Naive thymus-derived CD4-positive, alpha-beta T cell (primary cell): ENCODE measurements around the gene ID1. TPM values are rescaled to one million over a fixed set of nuclear protein-coding genes. Genes with fewer than 3 reads are reported as not detected.
A peak's percentile ranks its signal among the peaks of the same experiment; 100 is the strongest.

ENCODE experiments used
- ATAC-seq: fragments of 150-1000 bp; cut with Tn5 transposase; 2 replicates; pipeline ENCODE4 v1.10.0; 2021; ENCODE audit warnings: mild to moderate bottlenecking, moderate library complexity
- CTCF ChIA-PET: fragments of 350-600 bp; sonication (Branson Sonifier 250); formaldehyde crosslinking; loops from one replicate; lab custom pipeline; 2021; ENCODE audit warnings: antibody characterized with exemption; lab: Charles Lee
- POLR2A ChIA-PET: fragments of 350-600 bp; sonication (Branson Sonifier 250); formaldehyde crosslinking; loops from one replicate; lab custom pipeline; 2021; ENCODE audit warnings: antibody characterized with exemption, inconsistent platforms; lab: Charles Lee
- DNase-seq, 9 donors: peaks; one replicate each; pipeline versions ENCODE4 v3.0.0 to v3.0.0-alpha.2; 2020 to 2022; ENCODE audit warnings: mixed read lengths in 1 of 9
- H3K27ac ChIP-seq: one replicate; pipeline ENCODE4 v1.7.0; 2013; ENCODE audit warnings: mild to moderate bottlenecking, low read depth, low read length, moderate library complexity
- H3K27me3 ChIP-seq, 2 donors: one replicate each; pipeline ENCODE4 v1.7.0; 2013; ENCODE audit warnings: low read length in 2 of 2, mild to moderate bottlenecking in 2 of 2, moderate library complexity in 2 of 2; ENCODE audit not compliant: control insufficient read depth in 2 of 2, insufficient read depth in 2 of 2
- H3K36me3 ChIP-seq, 3 experiments: 1 replicate in 2 of 3; 2 replicates in 1 of 3; pipeline ENCODE4 v1.7.0; 2013; ENCODE audit warnings: low read length in 3 of 3, mild to moderate bottlenecking in 3 of 3, moderate library complexity in 1 of 3; ENCODE audit not compliant: insufficient read depth in 3 of 3, control insufficient read depth in 2 of 3
- H3K4me1 ChIP-seq, 2 donors: one replicate each; pipeline ENCODE4 v1.7.0; 2013; ENCODE audit warnings: low read length in 2 of 2, mild to moderate bottlenecking in 2 of 2, moderate library complexity in 1 of 2; ENCODE audit not compliant: control insufficient read depth in 2 of 2, insufficient read depth in 2 of 2
- H3K4me3 ChIP-seq: 2 replicates; pipeline ENCODE4 v1.7.0; 2013; ENCODE audit warnings: mild to moderate bottlenecking, low read length
- H3K9me3 ChIP-seq, 3 experiments: 1 replicate in 2 of 3; 2 replicates in 1 of 3; pipeline ENCODE4 v1.7.0; 2013; ENCODE audit warnings: low read length in 3 of 3; ENCODE audit not compliant: control insufficient read depth in 2 of 3
- H3K27ac Mint-ChIP-seq, 9 donors: one replicate each; pipeline ENCODE4 v1.8.0; 2020 to 2022; ENCODE audit warnings: mixed read lengths in 9 of 9, mild to moderate bottlenecking in 8 of 9, moderate library complexity in 5 of 9, inconsistent platforms in 2 of 9
- H3K27me3 Mint-ChIP-seq, 5 donors: one replicate each; pipeline ENCODE4 v1.8.0; 2021 to 2022; ENCODE audit warnings: mixed read lengths in 5 of 5, mild to moderate bottlenecking in 1 of 5
- H3K36me3 Mint-ChIP-seq, 5 donors: one replicate each; pipeline ENCODE4 v1.8.0; 2020 to 2022; ENCODE audit warnings: mixed read lengths in 5 of 5, mild to moderate bottlenecking in 3 of 5, inconsistent platforms in 1 of 5
- H3K4me1 Mint-ChIP-seq, 7 donors: one replicate each; pipeline ENCODE4 v1.8.0; 2020 to 2022; ENCODE audit warnings: mixed read lengths in 7 of 7, mild to moderate bottlenecking in 3 of 7, inconsistent platforms in 1 of 7
- H3K4me3 Mint-ChIP-seq, 10 donors: one replicate each; pipeline ENCODE4 v1.8.0; 2020 to 2022; ENCODE audit warnings: mild to moderate bottlenecking in 10 of 10, mixed read lengths in 10 of 10, moderate library complexity in 6 of 10, inconsistent platforms in 2 of 10
- H3K9me3 Mint-ChIP-seq, 11 donors: one replicate each; pipeline ENCODE4 v1.8.0; 2020 to 2022; ENCODE audit warnings: mixed read lengths in 11 of 11, mild to moderate bottlenecking in 4 of 11, inconsistent platforms in 1 of 11, moderate library complexity in 1 of 11
- intact Hi-C, 2 donors: fragments of 100-400 bp; cut with micrococcal nuclease; formaldehyde crosslinking; loops; one replicate each; pipeline ENCODE4 v1.15.1; 2023
- polyA plus RNA-seq, 2 donors: library from polyadenylated mRNA; unstranded; fragments of 300-500 nt; fragmentation: Illumina TruSeq; gene quantifications; one replicate each; pipeline ENCODE4 v1.2.3, GENCODE V29; 2021
- total RNA-seq, 6 experiments: library from RNA in 5 of 6; stranded (reverse) in 5 of 6; gene quantifications; 1 replicate in 5 of 6; 2 replicates in 1 of 6; pipeline ENCODE4 v1.2.3 and lab custom pipeline; 2021 to 2026

ID1 gene
- total and polyA plus RNA-seq, 7 experiments from 2014 or later, result 0.41 to 16.9 (median 0.62) TPM; not detected in 2

GRCh38 chr20:31568773-31569162 is 36.3 kb upstream of the ID1 start:
- Histone ChIP-seq H3K27me3 (no peaks in the 10 kb centered on the region), H3K27ac (no peak overlapping the region), H3K36me3 (peaks cover 0 to 48% (median 7%) of the 10 kb centered on the region in 3 experiments), H3K9me3 (no peaks in the 10 kb centered on the region), H3K4me3 (no peak overlapping the region), H3K4me1 (peaks cover 9% of the 10 kb centered on the region in 2 donors)
- POLR2A ChIA-PET, result interaction anchor here (0.7 to 2.1 kb wide), 4 partner anchors 21 to 155 kb away, joined by 3 to 12 read pairs (median 4); partner anchors contain the start of gene HM13
- ATAC-seq (no peak), DNase-seq (no peak)
- peaks cover 12 to 24% (median 18%) of the 10 kb centered on the region in 7 donors for H3K4me1 Mint-ChIP-seq
- no peak overlapping the region for H3K4me3 Mint-ChIP-seq
- CTCF ChIA-PET, result interaction anchor here (0.5 to 25.3 kb wide), 8 partner anchors 9 to 178 kb away, joined by 3 to 568 read pairs (median 4); partner anchors contain the start of genes HM13 and ID1
- peaks cover 0 to 10% (median 6%) of the 10 kb centered on the region in 5 donors for H3K36me3 Mint-ChIP-seq
- intact Hi-C loops, result loop anchor here (1.0 kb wide), 4 partner anchors 8 to 54 kb away; partner anchors contain the start of gene HM13 (in 1 of the 2)
- H3K27ac Mint-ChIP-seq, result no peak overlapping the region
- H3K27me3 Mint-ChIP-seq, result no peaks in the 10 kb centered on the region
- H3K9me3 Mint-ChIP-seq, result no peaks in the 10 kb centered on the region

- Mint-ChIP-seq H3K4me3 (no peak overlapping the region), H3K27ac (peak overlapping the region in 7 of 9 donors; percentile 6 to 81 (median 45)), H3K27me3 (no peaks in the 10 kb centered on the region), H3K4me1 (peaks cover 16 to 28% (median 21%) of the 10 kb centered on the region in 7 donors), H3K9me3 (no peaks in the 10 kb centered on the region), H3K36me3 (peaks cover 0 to 10% (median 2%) of the 10 kb centered on the region in 5 donors)
- peak; percentile 22 to 68 (median 54) for DNase-seq
- Histone ChIP-seq H3K27me3 (no peaks in the 10 kb centered on the region), H3K27ac (peak overlapping the region; percentile 23), H3K9me3 (no peaks in the 10 kb centered on the region), H3K4me1 (peaks cover 9% of the 10 kb centered on the region in 2 donors), H3K36me3 (peaks cover 0 to 43% (median 2%) of the 10 kb centered on the region in 3 experiments), H3K4me3 (no peak overlapping the region)
- ATAC-seq, result peak; percentile 37
- intact Hi-C loops, result loop anchor here (1.0 to 5.0 kb wide), 5 partner anchors 9 to 173 kb away; partner anchors contain the start of gene HM13 (in 1 of the 2)
- POLR2A ChIA-PET, result interaction anchor here (0.7 to 2.0 kb wide), 5 partner anchors 22 to 154 kb away, joined by 3 to 11 read pairs (median 4); partner anchors contain the start of genes HM13 and ID1
- CTCF ChIA-PET, result interaction anchor here (0.5 to 25.3 kb wide), 8 partner anchors 9 to 178 kb away, joined by 3 to 568 read pairs (median 4); partner anchors contain the start of genes HM13 and ID1
These were observed 35.7 kb upstream of the ID1 start for GRCh38 chr20:31569163-31570020.

GRCh38 chr20:31570021-31570463 is 35.0 kb upstream of the ID1 start:
- Mint-ChIP-seq H3K36me3 (peaks cover 0 to 10% (median 0%) of the 10 kb centered on the region in 5 donors), H3K4me3 (no peak overlapping the region), H3K4me1 (peaks cover 16 to 27% (median 21%) of the 10 kb centered on the region in 7 donors), H3K27me3 (no peaks in the 10 kb centered on the region), H3K27ac (peak overlapping the region in 5 of 9 donors; percentile 23 to 81 (median 59)), H3K9me3 (no peaks in the 10 kb centered on the region)
- CTCF ChIA-PET, result interaction anchor here (0.6 to 25.3 kb wide), 5 partner anchors 8 to 38 kb away, joined by 3 to 568 read pairs (median 4); partner anchors contain the start of gene ID1
- intact Hi-C loops, result loop anchor here in 1 of 2 donors (5.0 kb wide), 1 partner anchor 172 kb away; no protein-coding TSS in a partner anchor
- H3K4me1 ChIP-seq, result peaks cover 9% of the 10 kb centered on the region in 2 donors
- no peak overlapping the region for H3K27ac ChIP-seq
- ATAC-seq, result no peak
- H3K4me3 ChIP-seq, result no peak overlapping the region
- POLR2A ChIA-PET, result interaction anchor here (1.3 to 2.0 kb wide), 3 partner anchors 35 to 154 kb away, joined by 4 to 11 read pairs (median 5); partner anchors contain the start of gene ID1
- H3K27me3 ChIP-seq, result no peaks in the 10 kb centered on the region
- peaks cover 0 to 40% (median 0%) of the 10 kb centered on the region in 3 experiments for H3K36me3 ChIP-seq
- H3K9me3 ChIP-seq, result no peaks in the 10 kb centered on the region
- DNase-seq, result no peak

GRCh38 chr20:31570735-31571617 is 34.1 kb upstream of the ID1 start:
- ATAC-seq (no peak), DNase-seq (no peak)
- CTCF ChIA-PET, result interaction anchor here (0.6 to 25.3 kb wide), 4 partner anchors 7 to 37 kb away, joined by 3 to 568 read pairs (median 17); partner anchors contain the start of gene ID1
- no peaks in the 10 kb centered on the region for H3K9me3 Mint-ChIP-seq
- Histone ChIP-seq H3K9me3 (no peaks in the 10 kb centered on the region), H3K36me3 (peaks cover 0 to 33% (median 0%) of the 10 kb centered on the region in 3 experiments), H3K27ac (no peak overlapping the region), H3K4me3 (no peak overlapping the region), H3K4me1 (peaks cover 9% of the 10 kb centered on the region in 2 donors), H3K27me3 (no peaks in the 10 kb centered on the region)
- peak overlapping the region; percentile 42 to 90 (median 86) for H3K4me3 Mint-ChIP-seq
- H3K36me3 Mint-ChIP-seq, result peaks cover 0 to 7% (median 0%) of the 10 kb centered on the region in 5 donors
- intact Hi-C loops, result loop anchor here in 1 of 2 donors (5.0 kb wide), 1 partner anchor 171 kb away; no protein-coding TSS in a partner anchor
- H3K27me3 Mint-ChIP-seq, result no peaks in the 10 kb centered on the region
- POLR2A ChIA-PET, result interaction anchor here (1.5 to 2.0 kb wide), 2 partner anchors 34 to 42 kb away, joined by 5 to 11 read pairs; partner anchors contain the start of gene ID1
- H3K27ac Mint-ChIP-seq, result peak overlapping the region in 8 of 9 donors; percentile 12 to 96 (median 90)
- peaks cover 16 to 27% (median 21%) of the 10 kb centered on the region in 7 donors for H3K4me1 Mint-ChIP-seq

GRCh38 chr20:31572042-31572700 is 32.9 kb upstream of the ID1 start:
- POLR2A ChIA-PET, result interaction anchor here (1.6 to 3.5 kb wide), 3 partner anchors 12 to 40 kb away, joined by 6 to 23 read pairs (median 8); partner anchors contain the start of gene ID1
- peak in 2 of 9 donors; percentile 22 to 36 for DNase-seq
- intact Hi-C loops, result loop anchor here (2.0 to 5.0 kb wide), 3 partner anchors 15 to 170 kb away; partner anchors contain the start of gene BCL2L1 (in 1 of the 2)

More at GRCh38 chr20:31572042-31572700, 32.9 kb upstream of the ID1 start:
- Histone ChIP-seq H3K27me3 (no peaks in the 10 kb centered on the region), H3K9me3 (no peaks in the 10 kb centered on the region), H3K4me1 (peaks cover 5 to 9% of the 10 kb centered on the region in 2 donors), H3K36me3 (peaks cover 0 to 21% (median 0%) of the 10 kb centered on the region in 3 experiments), H3K27ac (peak overlapping the region; percentile 87), H3K4me3 (peak overlapping the region; percentile 74)
- Mint-ChIP-seq H3K27me3 (no peaks in the 10 kb centered on the region), H3K27ac (peak overlapping the region; percentile 87 to 96 (median 90)), H3K4me3 (peak overlapping the region; percentile 83 to 90 (median 88)), H3K4me1 (peaks cover 15 to 27% (median 19%) of the 10 kb centered on the region in 7 donors), H3K36me3 (peaks cover 0 to 7% (median 0%) of the 10 kb centered on the region in 5 donors), H3K9me3 (no peaks in the 10 kb centered on the region)
- no peak for ATAC-seq
- CTCF ChIA-PET, result interaction anchor here (1.2 to 25.3 kb wide), 2 partner anchors 20 to 36 kb away, joined by 3 to 568 read pairs; partner anchors contain the start of gene ID1
